Glutamatergic neuron (in vitro differentiated cells): Measurements from ENCODE around the gene CORO2A. TPM values are rescaled to one million over a fixed set of nuclear protein-coding genes. Genes with fewer than 3 reads are reported as not detected.

Source experiments
- DNase-seq: peaks from one replicate; pipeline ENCODE4 v3.0.0; 2022
- H3K27ac Mint-ChIP-seq: one replicate; pipeline ENCODE4 v1.8.0; 2020; ENCODE audit warnings: mild to moderate bottlenecking, mixed read lengths, inconsistent platforms; ENCODE audit not compliant: unreplicated experiment
- H3K27me3 Mint-ChIP-seq: one replicate; pipeline ENCODE4 v1.8.0; 2020; ENCODE audit warnings: mild to moderate bottlenecking, moderate library complexity, mixed read lengths, inconsistent platforms; ENCODE audit not compliant: unreplicated experiment
- H3K36me3 Mint-ChIP-seq: one replicate; pipeline ENCODE4 v1.8.0; 2020; ENCODE audit warnings: mild to moderate bottlenecking, mixed read lengths, inconsistent platforms; ENCODE audit not compliant: unreplicated experiment
- H3K4me1 Mint-ChIP-seq: one replicate; pipeline ENCODE4 v1.8.0; 2020; ENCODE audit warnings: mild to moderate bottlenecking, low read depth, mixed read lengths, inconsistent platforms; ENCODE audit not compliant: unreplicated experiment
- H3K4me3 Mint-ChIP-seq: one replicate; pipeline ENCODE4 v1.8.0; 2020; ENCODE audit warnings: mild to moderate bottlenecking, mixed read lengths, inconsistent platforms; ENCODE audit not compliant: unreplicated experiment
- H3K9me3 Mint-ChIP-seq: one replicate; pipeline ENCODE4 v1.8.0; 2020; ENCODE audit warnings: mild to moderate bottlenecking, moderate library complexity, mixed read lengths, inconsistent platforms; ENCODE audit not compliant: unreplicated experiment
- CTCF ChIP-seq: fragments of 200-600 bp; sonication (generic); IDR thresholded peaks from one replicate; pipeline ENCODE4 v1.5.0; 2021; ENCODE audit not compliant: partially characterized antibody, unreplicated experiment
- total RNA-seq: library from RNA; stranded (reverse); fragmentation: NEBNext Ultra II Directional; extraction: Animal tissue kit (Norgen Biotek cat#: 25700); gene quantifications from one replicate; pipeline ENCODE4 v1.2.1, GENCODE V29; 2021; ENCODE audit not compliant: unreplicated experiment

CORO2A gene
- total RNA-seq, 1 donor from 2014 or later, result 23.9 TPM

- DNase-seq, result no peak
- peaks cover 5% of the 10 kb centered on the region for H3K36me3 Mint-ChIP-seq
- no peak overlapping the region for H3K4me3 Mint-ChIP-seq
- H3K4me1 Mint-ChIP-seq, result no peaks in the 10 kb centered on the region
- TF ChIP-seq CTCF, result no peak
- H3K27ac Mint-ChIP-seq, result no peak overlapping the region
- peaks cover 1% of the 10 kb centered on the region for H3K9me3 Mint-ChIP-seq
- no peaks in the 10 kb centered on the region for H3K27me3 Mint-ChIP-seq
Measured at GRCh38 chr9:98109052-98109451, 83.4 kb downstream of the CORO2A start.

DNA sequence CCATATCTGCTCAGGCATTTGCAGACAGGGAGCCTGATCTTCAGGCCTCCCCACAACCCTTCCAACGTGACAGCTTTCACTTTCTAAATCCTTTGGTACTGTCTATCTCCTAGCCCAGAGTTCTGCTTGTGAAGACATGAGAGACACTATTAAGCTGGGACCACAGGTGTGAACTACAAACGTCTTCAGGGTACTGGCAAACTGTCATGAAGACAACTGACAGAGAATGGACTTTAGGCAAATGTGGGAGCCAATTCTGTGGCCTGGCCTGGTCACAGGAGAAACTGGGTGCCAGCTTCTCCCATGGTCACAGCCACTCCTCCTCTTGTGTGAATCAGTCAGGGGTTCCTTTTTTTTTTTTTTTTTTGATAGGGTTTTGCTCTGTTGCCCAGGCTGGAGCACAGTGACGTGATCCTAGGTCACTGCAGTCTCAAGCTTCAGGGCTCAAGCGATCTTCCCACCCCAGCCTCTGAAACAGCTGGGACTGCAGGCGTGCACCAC, 83.9 kb downstream of the CORO2A start:
- no peaks in the 10 kb centered on the region for H3K4me1 Mint-ChIP-seq
- TF ChIP-seq CTCF, result no peak
- no peak for DNase-seq
- H3K36me3 Mint-ChIP-seq, result peaks cover 5% of the 10 kb centered on the region
- no peaks in the 10 kb centered on the region for H3K27me3 Mint-ChIP-seq
- no peak overlapping the region for H3K27ac Mint-ChIP-seq
- no peak overlapping the region for H3K4me3 Mint-ChIP-seq
- peaks cover 1% of the 10 kb centered on the region for H3K9me3 Mint-ChIP-seq

DNA sequence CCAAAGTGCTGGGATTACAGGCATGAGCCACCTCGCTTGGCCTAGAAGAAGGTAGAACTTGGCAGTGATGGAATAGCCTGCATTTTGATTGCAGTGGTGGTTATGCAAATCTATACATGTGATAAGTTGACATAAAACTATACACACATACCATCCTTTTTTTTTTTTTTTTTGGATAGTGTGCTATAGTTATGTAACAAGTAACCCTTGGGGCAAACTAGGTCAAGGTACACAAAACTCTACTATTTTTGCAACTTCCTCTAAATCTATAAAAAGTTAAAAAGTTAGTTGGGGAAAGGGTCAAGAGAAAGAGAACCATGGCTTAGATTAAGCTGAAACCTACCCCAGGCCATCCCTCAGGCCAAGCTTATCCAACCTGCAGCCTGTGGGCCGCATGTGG, 84.5 kb downstream of the CORO2A start:
- no peak for TF ChIP-seq CTCF
- Mint-ChIP-seq H3K36me3 (peaks cover 5% of the 10 kb centered on the region), H3K4me3 (no peak overlapping the region), H3K9me3 (peaks cover 1% of the 10 kb centered on the region), H3K27ac (no peak overlapping the region), H3K4me1 (no peaks in the 10 kb centered on the region), H3K27me3 (no peaks in the 10 kb centered on the region)
- DNase-seq, result no peak

GRCh38 chr9:98105006-98105405, 87.4 kb downstream of the CORO2A start:
- H3K27me3 Mint-ChIP-seq, result no peaks in the 10 kb centered on the region
- H3K4me3 Mint-ChIP-seq, result no peak overlapping the region
- H3K9me3 Mint-ChIP-seq, result peaks cover 1% of the 10 kb centered on the region
- no peaks in the 10 kb centered on the region for H3K4me1 Mint-ChIP-seq
- no peak overlapping the region for H3K27ac Mint-ChIP-seq
- TF ChIP-seq CTCF, result no peak
- no peak for DNase-seq
- no peaks in the 10 kb centered on the region for H3K36me3 Mint-ChIP-seq

- H3K9me3 Mint-ChIP-seq, result peaks cover 1% of the 10 kb centered on the region
- no peaks in the 10 kb centered on the region for H3K4me1 Mint-ChIP-seq
- H3K27ac Mint-ChIP-seq, result no peak overlapping the region
- no peaks in the 10 kb centered on the region for H3K27me3 Mint-ChIP-seq
- TF ChIP-seq CTCF, result no peak
- no peak overlapping the region for H3K4me3 Mint-ChIP-seq
- DNase-seq, result no peak
- no peaks in the 10 kb centered on the region for H3K36me3 Mint-ChIP-seq
Measured at GRCh38 chr9:98104445-98104881, 88.0 kb downstream of the CORO2A start.
